ENCODE results near the gene ZNF143. TPM values are rescaled to one million over a fixed set of nuclear protein-coding genes. Genes with fewer than 3 reads are reported as not detected.
"Not testable (repeated sequence)": the region's sequence is repeated elsewhere in the genome, so short reads cannot be mapped to it uniquely, and the experiment has no call there.

The ZNF143 gene
- total RNA-seq (ENCODE audit: insufficient read depth, low replicate concordance), result 41.4 TPM

DNA sequence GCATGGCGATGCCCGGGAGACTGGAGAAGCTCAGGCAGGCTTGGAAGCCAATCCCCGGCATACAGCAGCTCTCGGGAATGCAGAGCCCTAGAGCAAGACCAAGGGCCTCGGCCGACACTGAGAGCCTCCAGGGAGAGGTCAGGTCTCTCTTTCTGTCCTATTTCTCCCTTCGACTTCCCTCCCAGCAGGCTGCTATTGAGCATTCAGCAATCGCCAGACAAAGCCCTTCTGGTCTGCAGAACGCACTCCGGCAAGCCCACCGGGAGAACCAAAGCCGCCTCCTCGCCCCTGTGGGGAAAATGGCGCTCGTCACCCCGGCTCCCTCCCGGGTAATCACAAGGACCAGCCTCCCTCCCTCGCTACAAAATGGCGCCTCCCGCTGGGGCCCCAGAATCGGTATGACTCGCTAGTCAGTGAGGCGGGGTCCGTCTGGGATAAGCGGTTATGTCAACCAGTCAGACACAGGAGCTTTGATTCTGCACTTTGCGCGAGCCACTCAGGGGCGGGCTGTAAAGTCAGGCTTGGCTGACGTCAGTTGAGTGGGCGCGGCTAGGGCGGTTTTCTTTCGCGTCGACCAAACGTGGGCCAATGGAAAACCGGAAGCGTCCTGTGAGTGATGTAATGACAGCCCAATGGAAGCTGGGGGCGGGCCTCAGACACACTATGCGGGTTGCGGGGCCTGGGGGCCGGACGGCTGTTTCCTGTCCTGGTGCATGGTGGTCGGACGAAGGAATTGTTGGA is at the start of gene ZNF143:
ZNF143 (plus strand) TSS at position 691 of the 741 bp plus-strand sequence. CDS start 10,297 bp downstream, outside the sequence.
- DNase-seq (ENCODE audit: low spot score), result peak; percentile 100

DNA sequence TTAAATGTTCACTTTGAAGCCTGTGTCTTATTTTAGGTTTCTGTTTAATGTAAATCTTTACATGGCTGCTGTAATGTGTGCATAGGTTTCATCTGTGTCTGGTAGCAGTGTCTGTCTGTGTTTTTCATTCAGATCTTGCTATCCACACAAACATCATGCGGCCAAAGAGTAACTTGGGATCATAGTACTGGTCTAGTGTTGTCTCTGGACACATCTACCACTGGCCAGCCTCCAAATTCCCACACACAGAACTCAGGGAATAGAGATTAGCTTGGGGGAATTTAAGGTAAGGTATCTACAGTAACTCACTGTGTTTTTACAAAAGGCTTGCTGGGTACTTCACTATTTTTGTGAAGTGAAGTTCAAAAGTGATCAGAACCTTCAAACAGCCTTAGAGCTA is 32.1 kb upstream of the ZNF143 start:
- DNase-seq (ENCODE audit: low spot score), result no peak

DNA sequence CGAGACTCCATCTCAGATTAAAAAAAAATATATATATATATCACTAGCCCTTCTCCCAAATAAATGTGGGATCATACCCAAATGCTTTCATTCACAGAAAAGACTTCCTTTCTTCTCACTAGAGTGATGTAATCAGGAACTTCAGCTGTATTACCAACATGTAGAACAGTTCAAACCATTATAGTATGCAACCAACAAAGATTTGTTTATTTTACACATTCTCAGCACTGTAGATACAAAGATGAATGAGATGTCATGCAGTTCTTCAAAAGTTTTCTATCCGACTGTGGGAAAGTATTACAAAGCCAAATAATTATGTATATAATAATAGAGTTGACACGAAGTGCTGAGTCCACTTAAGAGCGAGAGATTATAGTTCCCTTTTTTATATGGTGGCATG is 22.2 kb upstream of the ZNF143 start:
- DNase-seq (ENCODE audit: low spot score), result no peak

DNA sequence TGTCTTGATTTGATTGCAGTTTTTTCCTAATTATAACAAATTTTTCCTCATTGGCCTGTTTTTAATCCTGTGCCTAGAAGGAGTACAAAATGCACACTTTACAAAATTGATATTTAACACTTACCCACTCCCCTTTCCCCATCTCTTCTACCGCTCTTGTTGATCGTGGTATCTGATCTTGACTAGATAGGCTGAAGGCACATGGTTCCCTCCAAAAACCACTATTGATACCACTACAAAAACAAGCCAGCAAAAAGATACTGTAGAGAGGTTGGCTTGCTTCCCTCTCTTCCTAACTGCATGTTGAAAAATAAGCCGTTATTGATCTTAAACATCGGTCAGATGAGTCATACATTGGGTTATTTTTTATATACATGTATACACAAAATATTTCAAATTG is 14.6 kb upstream of the ZNF143 start:
- no peak for DNase-seq (ENCODE audit: low spot score)

DNA sequence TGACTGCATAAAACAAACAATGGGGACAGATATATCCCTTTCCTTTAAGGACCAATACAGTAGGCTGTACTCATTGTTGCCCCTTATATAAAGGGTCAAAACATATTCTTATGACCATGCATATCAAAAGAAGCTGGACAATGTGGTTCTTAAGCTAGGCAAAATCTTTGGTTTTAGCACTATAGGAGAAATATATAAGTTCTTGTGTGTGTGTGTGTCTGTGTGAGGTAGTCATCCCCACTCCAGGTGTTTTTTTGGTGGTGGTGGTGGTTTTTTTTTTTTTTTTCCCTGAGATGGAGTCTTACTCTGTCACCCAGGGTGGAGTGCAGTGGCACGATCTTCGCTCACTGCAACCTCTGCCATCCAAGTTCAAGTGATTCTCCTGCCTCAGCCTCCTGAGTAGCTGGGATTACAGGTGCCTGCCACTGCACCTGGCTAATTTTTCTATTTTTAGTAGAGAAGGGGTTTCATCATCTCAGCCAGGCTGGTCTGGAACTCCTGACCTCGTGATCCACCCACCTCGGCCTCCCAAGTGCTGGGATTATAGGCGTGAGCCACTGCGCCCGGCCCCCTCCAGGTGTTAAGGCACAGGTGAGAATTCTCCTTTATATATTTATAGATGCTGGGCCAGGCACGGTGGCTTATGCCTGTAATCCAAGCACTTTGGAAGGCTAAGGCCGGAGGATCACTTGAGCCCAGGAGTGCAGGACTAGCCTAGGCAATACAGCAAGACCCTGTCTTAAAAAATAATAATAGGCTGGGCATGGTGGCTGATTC is 12.0 kb upstream of the ZNF143 start:
- no peak for DNase-seq (ENCODE audit: low spot score)

DNA sequence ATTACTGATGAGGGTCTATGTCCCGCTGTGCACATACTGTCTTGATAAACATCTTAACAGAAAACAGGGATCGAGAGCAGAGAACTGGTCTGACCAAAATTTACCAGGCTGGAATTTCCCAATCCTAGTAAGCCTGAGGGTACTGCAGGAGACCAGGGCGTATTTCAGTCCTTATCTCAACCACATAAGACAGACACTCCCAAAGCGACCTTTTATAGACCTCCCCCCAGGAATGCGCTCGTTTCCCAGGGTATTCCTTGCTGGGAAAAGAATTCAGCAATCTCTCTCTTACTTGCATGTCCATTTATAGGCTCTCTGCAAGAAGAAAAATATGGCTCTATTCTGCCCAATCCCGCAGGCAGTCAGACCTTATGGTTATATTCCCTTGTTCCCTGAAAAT is 8.8 kb upstream of the ZNF143 start:
- DNase-seq (ENCODE audit: low spot score), result not testable (repeated sequence)

DNA sequence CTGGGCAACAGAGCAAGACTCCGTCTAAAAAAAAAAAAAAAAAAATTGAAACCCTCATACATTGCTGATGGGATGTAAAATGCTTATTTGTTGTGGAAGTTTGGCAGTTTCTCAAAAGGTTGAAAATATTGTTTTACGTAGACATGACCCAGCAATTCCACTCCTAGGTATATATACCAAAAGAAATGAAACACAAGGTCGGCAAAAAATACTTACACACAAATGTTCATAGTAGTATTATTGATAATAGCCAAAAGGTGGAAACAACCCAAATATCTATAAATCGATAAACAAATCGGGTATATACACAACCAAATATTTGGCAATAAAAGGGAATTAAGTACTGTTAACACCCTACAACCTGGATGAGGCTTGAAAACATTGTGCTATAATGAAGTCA is 5.1 kb upstream of the ZNF143 start:
- DNase-seq (ENCODE audit: low spot score), result no peak

DNA sequence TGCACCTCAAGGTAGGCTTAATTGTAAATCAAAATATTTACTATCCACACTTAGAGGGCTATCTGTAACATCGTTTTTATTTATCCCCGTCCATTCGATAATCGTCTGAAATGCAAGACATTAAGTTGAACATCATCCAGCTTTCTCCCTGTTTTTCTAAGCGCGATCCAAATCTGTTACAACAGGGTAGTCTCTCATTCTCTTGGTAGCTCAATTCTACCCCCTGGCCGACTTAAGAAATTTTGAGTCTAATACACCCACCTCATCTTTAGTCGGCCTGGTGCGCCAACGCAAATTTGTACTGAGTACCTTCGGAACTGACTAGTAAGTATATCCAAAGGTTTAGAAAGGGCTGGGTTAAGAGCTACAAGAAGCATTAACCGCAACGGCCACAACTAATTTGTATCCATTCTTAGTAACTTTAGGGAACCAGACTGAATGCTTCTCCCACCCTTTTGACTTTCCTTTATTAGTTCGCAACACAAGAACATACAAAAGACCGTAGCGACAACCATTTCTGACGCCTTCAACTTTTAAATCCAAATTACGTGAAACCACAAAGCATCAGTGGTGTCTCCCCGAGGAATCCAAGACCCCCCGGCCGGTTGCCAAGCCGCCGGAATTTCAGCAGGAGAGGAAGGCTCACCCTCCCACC is 1.0 kb upstream of the ZNF143 start:
- DNase-seq (ENCODE audit: low spot score), result peak; percentile 54

DNA sequence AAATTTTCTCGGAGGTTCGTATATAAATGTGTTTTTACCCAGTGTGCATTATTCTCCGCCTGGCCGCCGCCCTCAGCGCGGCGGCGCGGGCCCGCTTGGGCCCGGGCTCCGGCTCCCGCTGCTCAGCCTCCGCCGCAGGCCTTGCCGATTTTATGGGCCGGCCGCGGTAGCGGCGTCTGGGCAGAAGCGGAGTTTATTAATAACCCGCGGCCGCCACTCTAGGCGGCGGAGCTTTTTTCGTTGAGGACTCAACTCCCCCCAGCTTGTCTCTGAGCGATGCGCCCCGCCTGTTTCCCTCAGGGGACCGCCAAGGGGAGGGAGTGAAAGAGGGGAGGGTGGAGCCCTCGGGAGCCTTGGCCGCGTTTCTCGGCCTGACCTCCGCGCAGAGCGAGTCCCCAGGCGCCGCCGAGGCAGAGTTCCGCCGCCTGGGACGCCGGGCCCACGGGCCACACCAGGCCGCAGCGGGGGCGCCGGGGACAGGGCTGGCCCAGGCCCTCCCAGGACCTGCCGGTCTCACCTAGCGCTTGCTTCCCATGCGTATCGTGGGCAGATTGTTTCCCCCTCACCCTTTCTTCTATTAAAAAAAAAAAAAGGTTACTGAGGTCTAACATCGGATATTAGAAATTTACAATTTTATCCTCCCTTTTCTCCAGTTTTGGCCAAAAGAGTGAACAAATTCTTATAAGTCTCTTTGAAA is 399 bp downstream of the ZNF143 start:
- peak; percentile 96 for DNase-seq (ENCODE audit: low spot score)

DNA sequence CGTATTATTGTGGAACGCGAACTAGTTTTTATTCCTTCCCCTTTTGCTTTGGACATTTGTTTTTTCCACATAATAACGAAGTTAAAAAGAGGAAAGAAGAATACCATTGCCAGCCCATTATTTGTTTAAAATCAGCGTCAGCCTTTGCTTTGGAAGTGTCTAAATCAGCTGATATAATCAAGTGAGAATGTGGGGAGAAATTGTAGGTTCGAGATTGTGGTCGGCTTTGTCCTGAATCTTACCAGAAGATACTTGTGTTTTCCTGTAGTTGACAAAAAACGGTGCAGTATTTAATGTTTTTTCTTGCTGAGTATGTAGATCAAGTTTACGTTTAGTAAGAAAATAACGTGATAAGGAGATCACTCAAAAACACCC is 935 bp downstream of the ZNF143 start:
- DNase-seq (ENCODE audit: low spot score), result no peak

DNA sequence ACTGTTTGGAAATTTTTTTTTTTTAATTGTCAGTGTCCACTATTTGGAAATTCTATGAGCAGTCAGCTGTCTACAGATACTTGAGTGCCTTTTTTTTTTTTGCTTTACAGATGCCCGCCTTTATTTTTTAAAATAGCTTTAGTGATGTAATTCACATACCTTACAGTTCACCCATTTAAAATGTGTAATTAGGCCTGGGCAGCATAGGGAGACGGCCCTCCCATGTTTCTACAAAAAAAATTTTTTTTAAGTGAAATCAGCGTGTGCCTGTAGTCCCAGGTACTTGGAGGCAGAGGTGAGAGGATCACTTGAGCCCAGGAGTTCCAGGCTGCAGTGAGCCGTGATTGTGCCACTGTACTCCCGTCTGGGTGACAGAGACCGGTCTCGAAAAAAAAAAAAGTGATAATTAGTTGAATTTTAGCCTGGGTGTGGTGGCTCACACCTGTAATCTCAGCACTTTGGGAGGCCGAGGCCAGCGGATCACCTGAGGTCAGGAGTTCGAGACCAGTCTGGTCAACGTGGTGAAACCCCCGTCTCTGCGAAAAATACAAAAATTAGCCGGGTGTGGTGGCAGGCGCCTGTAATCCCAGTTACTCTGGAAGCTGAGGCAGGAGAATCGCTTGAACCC is 1.5 kb downstream of the ZNF143 start:
- DNase-seq (ENCODE audit: low spot score), result peak; percentile 19

DNA sequence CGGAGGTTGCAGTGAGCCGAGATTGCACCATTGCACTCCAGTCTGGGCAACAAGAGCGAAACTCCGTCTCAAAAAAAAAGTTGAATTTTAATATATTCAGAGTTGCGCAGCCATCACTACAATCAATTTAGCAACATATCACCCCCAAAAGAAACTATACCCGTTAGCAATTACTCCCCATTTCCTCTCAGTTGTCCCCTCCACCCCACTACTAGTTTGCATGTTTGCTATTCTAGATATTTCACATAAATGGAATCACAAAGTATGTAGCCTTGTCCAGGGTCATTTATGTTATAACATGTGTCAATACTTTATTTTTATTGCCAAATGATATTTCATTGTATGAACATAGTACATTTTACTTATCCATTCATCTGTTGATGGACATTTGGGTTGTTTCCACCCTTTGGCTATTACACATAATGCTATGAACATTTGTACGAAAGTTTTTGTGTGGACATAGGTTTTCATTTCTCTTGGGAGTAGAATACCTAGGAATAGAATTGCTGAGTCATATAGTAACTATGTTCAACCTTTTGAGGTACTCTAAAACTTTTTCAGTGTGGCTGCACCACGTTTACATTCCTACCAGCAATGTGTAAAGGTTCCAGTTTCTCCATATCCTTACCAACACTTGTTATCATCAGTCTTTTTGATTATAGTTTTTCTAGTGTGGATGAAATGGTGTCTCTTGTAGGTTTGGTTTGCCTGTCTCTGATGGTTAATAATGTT is 2.2 kb downstream of the ZNF143 start:
- no peak for DNase-seq (ENCODE audit: low spot score)

DNA sequence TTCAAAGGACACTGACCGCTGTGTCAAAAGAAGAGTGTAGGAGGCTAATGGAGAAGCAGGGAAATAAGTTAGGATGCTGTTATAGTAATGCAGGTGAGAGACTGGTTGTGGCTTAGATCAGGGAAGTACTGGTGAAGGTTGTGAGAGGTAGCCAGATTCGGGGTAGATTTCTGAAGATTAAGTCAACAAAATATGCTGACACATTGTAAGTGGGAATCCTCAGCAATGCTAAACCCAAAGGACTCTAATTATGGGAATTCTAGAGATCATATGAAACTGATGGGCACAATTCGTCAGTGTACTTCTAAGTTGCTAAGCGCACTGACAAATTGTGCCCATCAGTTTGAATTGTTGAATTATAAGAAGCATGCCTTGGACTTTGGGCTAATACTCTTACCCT is 10.0 kb downstream of the ZNF143 start:
- no peak for DNase-seq (ENCODE audit: low spot score)

DNA sequence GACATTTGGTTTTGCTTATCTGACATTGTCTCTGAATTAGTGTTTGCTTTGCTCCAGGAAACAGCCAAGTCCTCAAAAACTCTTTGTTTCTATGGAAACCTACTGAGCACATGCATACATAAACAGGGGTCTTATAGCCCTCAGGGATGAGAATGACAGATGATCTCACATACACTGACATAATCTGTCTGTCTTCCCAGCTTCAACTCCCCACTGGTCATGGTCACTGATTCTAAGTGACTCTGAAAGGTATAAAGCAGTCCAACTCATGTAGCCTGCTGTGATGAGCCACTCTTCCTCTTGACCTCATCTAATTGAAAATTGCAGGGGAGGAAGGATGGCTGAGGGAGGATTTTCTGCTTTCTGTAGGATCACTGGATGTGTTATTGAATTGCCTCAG is 12.6 kb downstream of the ZNF143 start:
- no peak for DNase-seq (ENCODE audit: low spot score)

DNA sequence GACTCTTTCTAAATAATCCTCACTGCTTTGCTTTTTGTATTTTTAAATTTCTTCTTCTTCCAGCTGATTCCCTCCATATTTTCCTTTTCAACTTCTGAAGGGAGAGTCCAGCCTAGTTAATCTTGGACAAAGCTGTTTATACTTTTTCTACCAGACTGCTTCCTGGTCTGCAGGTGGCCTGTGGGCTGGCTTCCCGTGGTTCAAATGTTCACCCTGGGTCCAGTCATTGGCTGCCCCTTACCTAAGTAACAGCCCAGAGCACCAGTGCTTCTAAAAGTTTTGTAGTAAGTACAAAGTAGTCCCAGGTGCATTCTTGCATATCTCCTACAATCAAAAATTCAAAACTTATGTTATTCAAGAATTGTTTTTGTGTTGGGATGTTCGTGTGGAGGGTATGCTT is 19.1 kb downstream of the ZNF143 start:
- DNase-seq (ENCODE audit: low spot score), result no peak

DNA sequence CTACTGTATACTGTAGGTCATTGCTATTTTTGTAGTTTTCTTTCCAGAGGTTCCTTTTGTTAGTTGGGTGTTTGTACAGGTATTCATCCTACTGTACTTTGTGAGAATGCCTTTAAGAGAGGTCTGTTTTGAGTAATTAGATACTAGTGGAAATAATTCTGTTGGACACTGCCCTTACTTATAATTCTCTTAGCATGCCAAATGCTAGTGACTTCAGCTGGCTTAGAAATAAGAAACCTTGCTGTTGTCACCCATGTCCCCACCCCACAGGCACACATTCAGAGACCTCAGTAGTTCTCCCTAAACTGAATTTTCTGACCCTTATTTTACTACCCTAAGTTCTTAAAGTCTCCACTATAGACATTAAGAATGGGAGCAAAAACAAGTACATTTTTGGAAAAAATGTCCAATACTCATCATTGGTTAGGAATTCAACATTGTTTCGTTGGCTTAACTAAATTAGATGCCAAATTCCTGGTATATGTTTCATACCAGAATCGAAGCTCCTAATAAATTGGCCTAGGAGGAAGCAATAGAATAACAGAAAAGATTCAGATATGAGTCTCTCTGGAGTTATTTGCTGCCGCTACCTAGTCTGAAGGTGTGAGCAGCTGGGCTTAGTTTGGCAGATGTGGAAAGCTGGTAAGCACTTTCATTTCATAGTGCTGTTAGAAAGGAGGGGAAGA is 28.4 kb downstream of the ZNF143 start:
- no peak for DNase-seq (ENCODE audit: low spot score)

DNA sequence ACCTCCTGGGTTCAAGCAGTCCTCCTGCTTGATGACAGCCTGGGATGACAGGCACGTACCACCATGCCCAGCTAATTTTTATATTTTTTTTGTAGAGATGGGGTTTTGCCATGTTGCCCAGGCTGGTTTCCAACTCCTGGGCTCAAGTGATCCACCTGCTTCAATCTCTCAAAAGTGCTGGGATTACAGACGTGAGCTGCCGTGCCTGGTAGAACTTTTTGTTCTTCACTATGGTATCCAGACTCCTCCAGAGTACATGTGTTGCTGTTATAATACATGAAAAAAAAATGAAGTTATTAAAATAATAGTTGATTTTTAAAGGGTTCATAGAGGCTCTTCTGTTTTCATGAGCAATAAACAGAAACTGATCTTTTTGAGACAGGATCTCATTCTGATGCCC is 29.6 kb downstream of the ZNF143 start:
- no peak for DNase-seq (ENCODE audit: low spot score)

DNA sequence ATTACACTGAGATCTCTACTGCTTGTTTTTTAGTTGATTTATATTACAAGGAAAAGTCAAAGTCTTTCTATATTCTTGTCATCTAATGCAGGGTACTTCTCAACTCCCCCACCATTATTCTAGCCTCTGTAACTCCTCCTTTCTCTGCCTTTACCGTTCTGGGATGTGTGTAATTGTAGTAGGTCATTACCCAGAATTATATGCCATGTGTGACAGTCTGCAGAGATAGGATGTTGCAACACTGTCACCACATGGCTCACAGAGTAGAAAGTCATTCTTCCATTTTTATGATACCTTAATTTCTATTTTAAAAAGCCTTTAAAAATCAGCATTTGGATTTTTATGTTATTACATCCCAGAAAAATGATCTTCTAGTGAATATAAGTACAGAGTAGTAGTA is 32.7 kb downstream of the ZNF143 start:
- DNase-seq (ENCODE audit: low spot score), result no peak

DNA sequence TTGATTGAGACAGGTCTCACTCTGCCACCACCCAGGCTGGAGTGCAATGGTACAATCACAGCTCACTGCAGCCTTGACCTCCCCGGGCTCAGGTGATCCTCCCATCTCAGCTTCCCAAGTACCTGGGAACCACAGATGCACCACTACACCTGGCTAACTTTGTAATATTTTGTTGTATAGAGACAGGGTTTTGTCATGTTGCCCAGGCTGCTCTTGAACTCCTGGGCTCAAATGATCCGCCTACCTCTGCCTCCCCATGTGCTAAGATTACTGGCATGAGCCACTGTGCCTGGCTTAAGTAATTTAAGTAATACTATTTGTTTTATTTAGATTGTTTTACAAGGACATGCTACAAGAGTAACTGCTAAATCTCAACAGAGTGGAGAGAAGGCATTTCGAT is 33.5 kb downstream of the ZNF143 start:
- no peak for DNase-seq (ENCODE audit: low spot score)

DNA sequence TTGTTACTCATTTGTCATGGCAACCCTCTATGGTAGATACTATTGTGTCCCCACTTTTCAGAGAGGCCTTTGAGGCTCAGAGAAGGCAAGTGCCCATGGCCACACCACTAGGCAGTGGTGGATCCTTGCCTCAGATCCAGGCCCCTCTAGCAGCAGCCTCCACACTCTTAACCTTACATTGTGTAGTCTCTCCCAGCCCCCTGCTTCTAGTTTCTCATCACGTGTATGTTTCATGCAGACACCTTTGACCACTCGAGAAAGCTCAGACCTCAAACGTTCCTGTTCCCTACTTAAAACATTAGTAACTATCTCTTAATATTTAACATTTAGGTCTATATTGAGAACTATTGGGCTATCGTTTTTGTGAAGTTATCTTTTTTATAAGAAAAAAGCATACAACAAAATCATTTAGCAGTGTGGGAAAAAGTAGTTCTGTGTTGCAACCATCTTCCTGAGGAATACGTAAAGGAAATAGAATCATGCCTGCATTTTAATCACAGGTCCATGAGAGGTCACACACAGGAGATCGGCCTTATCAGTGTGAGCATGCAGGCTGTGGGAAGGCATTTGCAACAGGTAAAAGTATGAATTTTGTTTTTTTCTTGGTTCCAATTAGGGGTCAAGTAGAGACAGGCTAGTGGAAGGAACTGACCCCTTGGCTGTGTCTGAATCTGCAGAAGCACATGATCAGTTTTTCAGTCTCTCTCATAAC is 35.1 kb downstream of the ZNF143 start:
- no peak for DNase-seq (ENCODE audit: low spot score)
